ENCODE data around the gene DCAF17.

DNA sequence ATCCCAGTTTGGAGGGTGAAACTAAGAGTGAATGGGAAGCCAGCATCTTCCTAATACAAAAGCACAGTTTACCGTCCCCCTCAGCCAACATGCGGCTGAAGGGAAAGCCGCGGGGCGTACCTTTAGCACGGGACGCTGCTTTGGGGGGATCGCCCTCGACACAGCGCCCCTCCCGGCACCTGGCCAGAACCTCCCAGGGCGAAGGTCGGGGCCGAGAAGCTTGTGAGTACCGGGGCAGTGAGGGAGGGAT lies 338 bp upstream of the DCAF17 start, which contains the start of gene METTL8:
- TF ChIP-seq, protein P1, sequence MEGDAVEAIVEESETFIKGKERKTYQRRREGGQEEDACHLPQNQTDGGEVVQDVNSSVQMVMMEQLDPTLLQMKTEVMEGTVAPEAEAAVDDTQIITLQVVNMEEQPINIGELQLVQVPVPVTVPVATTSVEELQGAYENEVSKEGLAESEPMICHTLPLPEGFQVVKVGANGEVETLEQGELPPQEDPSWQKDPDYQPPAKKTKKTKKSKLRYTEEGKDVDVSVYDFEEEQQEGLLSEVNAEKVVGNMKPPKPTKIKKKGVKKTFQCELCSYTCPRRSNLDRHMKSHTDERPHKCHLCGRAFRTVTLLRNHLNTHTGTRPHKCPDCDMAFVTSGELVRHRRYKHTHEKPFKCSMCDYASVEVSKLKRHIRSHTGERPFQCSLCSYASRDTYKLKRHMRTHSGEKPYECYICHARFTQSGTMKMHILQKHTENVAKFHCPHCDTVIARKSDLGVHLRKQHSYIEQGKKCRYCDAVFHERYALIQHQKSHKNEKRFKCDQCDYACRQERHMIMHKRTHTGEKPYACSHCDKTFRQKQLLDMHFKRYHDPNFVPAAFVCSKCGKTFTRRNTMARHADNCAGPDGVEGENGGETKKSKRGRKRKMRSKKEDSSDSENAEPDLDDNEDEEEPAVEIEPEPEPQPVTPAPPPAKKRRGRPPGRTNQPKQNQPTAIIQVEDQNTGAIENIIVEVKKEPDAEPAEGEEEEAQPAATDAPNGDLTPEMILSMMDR (IDR thresholded peaks at IDR 0.05), result peak; percentile 48; the same call in 2 of the 3 replicates
- TF ChIP-seq RAD21 (conservative IDR thresholded peaks at IDR 0.05 in 1 of 2, IDR thresholded peaks at IDR 0.05 in 1 of 2) (no peak), EP300 (IDR thresholded peaks at IDR 0.05) (no peak)

All from A549 (cell line).